T47D (cell line): ENCODE measurements around the gene FBXO44.
A peak's percentile ranks its signal among the peaks of the same experiment; 100 is the strongest.

Source experiments
- DNase-seq, 2 experiments: peaks; one replicate each; pipeline versions ENCODE4 v3.0.0 to v3.0.0-alpha.2; 2011 to 2012; ENCODE audit warnings: low read depth in 1 of 2, low spot score in 1 of 2
- JUND ChIP-seq: IDR thresholded peaks from 2 replicates; pipeline ENCODE4 v1.6.1; 2012; ENCODE audit warnings: low read depth
- in situ Hi-C: cut with HindIII; loops from 2 replicates; pipeline ENCODE4 v1.10.0; 2016; ENCODE audit warnings: low sequenced_read_pairs, low pct_unique_long_range_greater_than_20kb

Gene FBXO44

DNA sequence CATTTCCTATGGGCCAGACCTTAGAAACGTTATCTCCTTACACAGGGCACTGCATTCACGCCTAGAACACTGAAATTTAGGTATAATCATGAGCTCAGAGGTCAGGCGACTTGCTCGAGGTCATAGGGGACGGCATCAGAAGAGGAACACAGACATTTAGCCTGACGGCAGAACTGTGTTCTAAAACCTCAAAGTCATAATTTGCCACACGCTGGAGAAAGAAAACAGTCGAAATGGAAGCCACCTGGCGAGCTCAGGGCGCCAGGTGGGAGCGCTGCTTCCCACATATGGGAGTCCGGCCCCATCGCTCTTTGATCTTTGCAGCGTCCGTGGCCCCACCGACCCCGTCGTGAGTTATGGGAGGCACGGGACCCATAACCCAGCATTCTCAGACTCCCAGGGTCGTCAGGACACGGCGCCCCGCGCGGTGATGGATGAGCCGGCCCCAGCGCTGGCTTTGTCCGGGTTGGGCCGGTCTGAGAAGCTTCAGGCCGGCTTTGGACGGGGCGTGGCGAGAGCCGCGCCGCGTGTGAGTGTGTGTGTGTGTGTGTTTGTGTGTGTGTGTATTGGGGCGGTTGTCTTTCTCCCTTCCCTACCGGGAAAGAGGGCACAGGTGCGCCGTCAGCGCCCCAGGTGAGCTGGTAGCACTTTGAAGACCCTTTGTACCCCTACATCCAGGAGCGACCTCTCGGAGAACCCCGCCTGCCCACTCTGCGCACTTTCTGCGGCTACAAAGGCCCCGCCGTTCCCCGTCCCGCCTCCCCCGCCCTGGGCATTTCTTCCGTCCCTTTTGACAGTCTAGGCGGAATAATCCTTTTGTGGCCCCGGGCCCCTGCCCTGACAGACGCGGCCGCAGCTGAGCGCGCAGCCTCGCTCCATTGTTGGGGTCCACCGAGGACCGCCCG, 36.0 kb downstream of the FBXO44 start:
- TF ChIP-seq JUND, result no peak
- peak in 1 of 2 experiments; percentile 52 for DNase-seq
- in situ Hi-C loops, result no loop called here

DNA sequence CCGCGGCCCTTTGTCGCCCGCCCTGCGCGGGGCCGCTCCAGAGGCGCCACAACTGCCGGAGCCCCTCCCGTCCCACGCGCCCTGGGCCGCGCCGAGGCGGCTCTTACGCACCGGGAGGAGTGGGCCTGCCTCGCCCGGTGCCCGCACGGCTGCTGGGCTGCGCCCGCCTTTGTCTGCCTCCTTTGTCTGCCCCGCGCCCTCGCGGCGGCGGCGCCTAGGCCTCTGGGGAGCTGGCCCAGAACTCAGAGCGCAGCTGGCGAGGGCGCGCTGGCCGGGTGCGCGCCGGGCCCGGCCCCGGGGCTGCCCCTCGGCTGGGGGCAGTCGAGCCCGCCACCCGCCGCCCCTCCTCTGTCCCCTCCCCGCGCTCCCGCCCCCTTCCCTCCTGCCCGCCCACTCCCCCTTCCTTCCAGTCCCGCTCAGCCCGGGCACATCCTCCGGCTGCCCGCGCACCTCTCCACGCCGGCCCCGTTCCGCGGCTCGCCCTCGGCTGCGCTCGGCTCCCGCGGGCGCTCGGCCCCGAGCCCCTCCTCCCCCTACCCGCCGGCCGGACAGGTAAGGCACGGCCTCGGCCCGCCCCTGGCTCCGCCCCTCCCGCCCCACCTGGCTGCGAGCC, 36.7 kb downstream of the FBXO44 start, which contains the start of gene DRAXIN:
Gene DRAXIN, plus strand, starts transcription at position 409 of the 613 bp plus-strand sequence. CDS start 14,549 bp downstream, outside the sequence.
- DNase-seq, result peak in 1 of 2 experiments; percentile 42
- no peak for TF ChIP-seq JUND
- in situ Hi-C loops, result no loop called here

DNA sequence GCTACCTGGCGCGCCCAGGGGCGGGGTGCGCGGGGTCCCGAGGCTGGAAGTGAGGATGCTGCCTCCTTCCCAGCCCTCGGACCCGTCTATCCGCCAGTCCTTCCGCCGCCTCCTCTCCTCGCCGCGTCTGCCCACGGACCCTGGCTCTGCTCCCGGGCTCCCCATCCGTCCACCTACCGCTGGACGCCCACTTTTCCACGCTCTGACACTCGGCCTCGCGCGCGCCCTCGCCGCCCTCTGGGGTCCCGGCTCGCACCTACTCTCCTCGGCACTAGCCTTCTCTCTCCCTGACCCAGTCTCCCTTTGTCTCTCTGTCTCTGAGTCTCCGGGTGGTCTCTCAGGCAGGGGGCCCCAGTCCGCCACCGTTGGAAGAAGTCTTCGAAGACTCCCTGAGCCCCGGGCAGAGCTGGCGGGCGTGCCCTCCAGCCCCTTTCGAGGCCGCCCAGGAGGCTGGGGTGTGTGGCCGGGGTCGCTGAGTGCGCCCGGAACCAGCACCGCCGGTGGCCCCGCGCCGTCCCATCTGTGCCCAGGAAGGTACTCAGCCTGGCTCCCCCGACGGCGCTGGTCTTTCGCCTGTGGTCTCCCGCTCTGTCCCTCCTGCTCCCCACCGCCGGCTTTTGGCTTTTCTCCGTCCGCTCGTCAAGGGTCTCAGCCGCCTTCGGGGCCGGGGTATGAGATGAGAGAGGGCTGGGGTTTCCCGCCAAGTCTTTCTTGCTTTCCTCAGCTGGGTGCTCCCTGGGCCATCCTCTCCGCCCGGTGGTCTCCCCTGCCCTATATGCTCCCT, 37.4 kb downstream of the FBXO44 start:
- in situ Hi-C loops, result no loop called here
- no peak for DNase-seq
- no peak for TF ChIP-seq JUND

DNA sequence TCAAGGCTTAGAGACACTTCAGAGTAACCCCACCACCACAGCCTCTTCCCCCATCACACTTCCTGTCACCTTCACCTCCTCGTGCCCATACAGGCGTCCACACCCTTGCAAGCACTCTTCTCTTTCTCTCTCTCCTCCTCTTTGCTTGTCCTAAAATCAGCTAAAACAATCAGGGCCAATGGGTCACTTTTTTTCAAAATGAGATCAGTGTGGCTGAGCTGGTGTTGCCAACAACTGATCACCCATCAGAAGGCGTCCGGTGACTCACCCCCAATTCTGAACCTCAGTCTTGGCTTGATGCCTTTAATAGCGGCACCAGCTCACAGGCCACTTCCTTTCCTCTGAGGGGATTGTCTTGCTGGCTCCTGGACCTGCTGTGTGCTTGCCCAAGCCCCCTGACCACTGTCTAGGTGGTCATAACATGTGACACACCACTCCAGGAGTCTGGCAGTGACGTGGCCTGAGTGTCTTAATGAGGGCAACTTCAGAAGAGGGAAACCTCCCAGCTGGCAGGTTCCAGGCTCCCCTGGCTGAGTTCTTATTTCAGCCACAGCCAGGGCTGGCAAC, 38.4 kb downstream of the FBXO44 start:
- no peak for DNase-seq
- TF ChIP-seq JUND, result no peak

DNA sequence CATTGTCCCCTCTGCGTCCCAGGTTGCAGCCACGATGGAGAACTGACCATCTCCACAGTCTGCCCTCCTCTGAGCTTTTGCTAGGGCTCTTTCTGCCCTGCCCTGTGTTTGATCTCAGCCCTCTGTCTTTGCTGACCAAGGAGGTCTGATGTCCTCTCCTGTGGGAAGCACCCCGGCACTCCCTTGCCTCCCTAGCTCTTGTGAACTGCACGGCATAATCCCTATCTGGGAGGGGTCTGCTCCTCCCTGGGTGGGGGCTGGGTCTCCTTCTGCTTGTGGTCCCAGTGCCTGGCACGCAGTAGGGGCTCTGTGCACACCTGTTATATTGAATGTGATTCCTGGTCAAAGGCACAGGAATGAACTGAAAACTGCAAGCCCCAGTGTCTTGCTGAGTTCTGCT, 39.2 kb downstream of the FBXO44 start:
- DNase-seq, result no peak
- no peak for TF ChIP-seq JUND
- in situ Hi-C loops, result no loop called here

More for the DNA sequence above, 38.4 kb downstream of the FBXO44 start:
- in situ Hi-C loops, result no loop called here

DNA sequence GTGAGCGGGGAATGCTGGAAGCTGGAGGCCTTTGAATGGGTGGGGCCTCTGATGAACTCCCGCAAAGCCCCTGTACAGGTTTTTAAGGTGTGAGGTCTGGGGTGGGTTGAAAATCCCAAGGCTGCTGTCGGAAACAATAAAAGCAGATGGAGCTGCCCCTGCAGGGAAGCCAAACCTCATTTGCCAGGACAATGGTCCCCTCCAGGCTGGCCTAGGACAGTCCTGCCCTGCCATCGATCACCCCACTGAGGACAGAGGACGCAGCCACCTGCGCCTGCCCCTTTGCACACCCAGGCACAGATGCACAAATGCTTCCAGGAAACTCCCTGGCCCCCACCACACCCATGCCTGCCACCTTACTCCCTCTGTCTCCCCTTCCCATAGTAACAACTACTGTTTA, 41.2 kb downstream of the FBXO44 start:
- in situ Hi-C loops, result no loop called here
- TF ChIP-seq JUND, result no peak
- DNase-seq, result no peak

DNA sequence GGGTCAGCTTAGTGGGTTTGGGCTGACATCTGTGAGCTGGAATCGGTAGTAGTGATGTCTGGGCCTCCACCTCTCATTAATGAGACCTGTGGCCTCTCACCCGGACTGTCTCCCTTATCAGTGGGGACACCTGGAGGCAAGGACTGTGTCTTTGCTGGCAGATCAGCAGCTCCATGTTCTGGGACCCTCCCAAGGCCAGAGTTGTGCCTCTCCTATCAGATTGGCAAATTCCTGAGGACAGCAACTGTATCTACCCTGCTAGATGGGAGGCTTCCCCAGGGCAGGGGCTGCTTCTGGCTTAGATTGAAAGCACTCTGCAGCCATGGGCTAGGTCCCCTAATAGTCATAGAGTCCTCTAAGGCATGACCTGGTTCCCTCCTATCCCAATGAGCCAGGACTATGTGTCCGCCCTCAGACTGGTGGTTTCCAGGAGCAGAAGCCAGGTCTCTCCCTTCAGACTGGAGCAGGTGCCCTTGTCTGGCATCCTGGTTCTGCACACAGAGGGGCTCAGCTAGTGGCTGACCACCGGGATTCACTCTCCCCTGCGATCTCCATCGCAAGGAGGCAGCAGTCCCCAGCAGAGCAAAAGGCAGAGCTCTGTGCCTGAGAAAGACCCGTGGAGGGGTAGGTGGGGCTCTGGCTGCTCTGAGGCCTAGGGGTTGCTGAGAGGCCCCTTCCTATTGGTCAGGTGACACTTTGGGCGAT, 42.7 kb downstream of the FBXO44 start:
- DNase-seq, result no peak
- TF ChIP-seq JUND, result no peak
- in situ Hi-C loops, result no loop called here

DNA sequence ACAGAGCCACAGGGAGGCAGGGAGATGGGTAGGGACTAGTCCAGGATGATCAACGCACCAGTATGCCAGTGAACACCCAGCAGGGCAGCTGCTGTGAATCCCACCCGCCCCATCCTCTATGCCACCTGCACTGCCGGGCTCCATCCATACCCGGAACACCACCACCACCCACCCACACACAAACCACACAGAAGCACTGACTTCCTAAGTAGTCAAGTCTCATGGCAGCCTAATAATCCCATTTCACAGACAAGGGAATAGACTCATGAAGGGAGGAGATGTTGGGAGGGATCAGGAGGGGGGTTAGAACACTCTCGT, 43.2 kb downstream of the FBXO44 start:
- no peak for TF ChIP-seq JUND
- in situ Hi-C loops, result no loop called here
- DNase-seq, result no peak

DNA sequence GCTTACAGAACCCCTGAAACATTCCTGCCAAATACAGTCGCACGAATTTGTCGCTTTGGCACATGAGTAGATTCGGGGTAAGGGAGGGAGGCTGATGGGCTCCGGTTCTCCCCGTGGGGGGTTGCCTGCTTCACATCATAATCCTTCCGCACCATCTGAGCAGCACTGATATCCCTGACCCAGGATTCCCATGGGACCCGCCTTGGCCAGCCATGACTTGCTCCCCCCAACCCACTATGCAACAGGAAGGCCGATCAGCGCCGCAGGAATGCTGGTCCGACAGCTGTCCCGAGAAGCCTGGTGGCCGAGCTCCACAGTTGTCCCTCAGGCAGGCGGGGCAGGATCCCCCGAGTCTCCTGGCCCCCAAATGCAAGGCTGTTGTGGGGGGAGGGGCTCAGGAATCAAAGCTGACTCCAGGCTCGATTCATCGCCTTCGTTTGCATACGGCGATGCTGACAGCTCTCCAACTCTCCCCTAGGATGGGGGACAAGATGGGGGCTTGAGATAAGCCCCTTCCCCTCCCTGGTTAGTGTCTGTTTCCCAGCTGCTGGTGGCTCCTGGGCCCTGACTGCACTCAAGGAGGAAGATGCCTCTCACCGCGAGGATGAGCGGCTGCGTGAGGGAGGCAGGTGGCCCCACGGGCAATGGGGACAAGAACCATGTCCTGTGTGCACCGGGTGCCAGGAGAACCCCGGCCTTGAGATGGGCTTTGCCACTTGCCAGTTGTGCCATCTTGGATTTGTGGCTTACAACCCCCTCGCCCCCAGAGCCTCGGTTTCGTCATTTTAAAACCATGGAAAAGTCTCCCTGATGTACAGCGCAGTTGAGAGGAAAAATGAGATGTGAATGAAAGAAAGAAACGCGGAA, 46.2 kb downstream of the FBXO44 start:
- in situ Hi-C loops, result no loop called here
- TF ChIP-seq JUND, result no peak
- no peak for DNase-seq

DNA sequence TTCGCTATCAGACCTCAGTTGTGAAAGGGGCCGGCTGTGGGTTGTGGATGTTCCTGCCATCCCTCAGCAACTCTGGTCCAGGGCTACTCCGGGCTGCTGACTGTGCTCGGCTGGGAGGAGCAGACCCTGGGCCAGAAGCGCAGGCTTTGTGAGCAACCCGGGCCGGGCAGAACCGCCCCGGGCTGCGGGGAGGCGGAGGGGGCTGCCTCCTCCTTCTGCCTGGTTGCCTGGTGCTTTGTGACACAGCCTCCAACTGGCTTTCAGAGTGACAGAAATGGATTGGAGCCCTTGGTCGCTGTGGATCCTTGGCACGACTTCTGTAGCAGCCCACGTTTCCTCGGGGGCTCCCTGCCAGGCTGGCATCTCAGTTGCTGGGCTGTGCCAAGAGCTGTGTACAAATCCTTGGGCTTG, 46.9 kb downstream of the FBXO44 start:
- no peak for DNase-seq
- in situ Hi-C loops, result no loop called here
- no peak for TF ChIP-seq JUND
